Endodermal cell (in vitro differentiated cells): ENCODE data around the gene PRR16. TPM values are rescaled to one million over a fixed set of nuclear protein-coding genes. Genes with fewer than 3 reads are reported as not detected.

Source experiments
- DNase-seq: peaks from one replicate; pipeline ENCODE4 v3.0.0-alpha.2; 2017
- H3K27ac ChIP-seq: 2 replicates; pipeline ENCODE4 v1.5.1; 2013; ENCODE audit warnings: mild to moderate bottlenecking, low read depth, low read length, moderate library complexity
- H3K27me3 ChIP-seq: 2 replicates; pipeline ENCODE4 v1.6.1; 2013; ENCODE audit warnings: mild to moderate bottlenecking, low read length, moderate library complexity; ENCODE audit not compliant: insufficient read depth, control insufficient read depth, poor library complexity, severe bottlenecking
- H3K36me3 ChIP-seq: 2 replicates; pipeline ENCODE4 v1.7.0; 2013; ENCODE audit warnings: mild to moderate bottlenecking, low read length, moderate library complexity; ENCODE audit not compliant: control insufficient read depth, insufficient read depth
- H3K4me1 ChIP-seq: one replicate; pipeline ENCODE4 v1.7.0; 2013; ENCODE audit warnings: low read length; ENCODE audit not compliant: control insufficient read depth, insufficient read depth
- H3K4me3 ChIP-seq: 2 replicates; pipeline ENCODE4 v1.5.1; 2013; ENCODE audit warnings: mild to moderate bottlenecking, low read length, moderate library complexity
- H3K9ac ChIP-seq: 2 replicates; pipeline ENCODE4 v1.6.1; 2013; ENCODE audit warnings: mild to moderate bottlenecking, low read length, moderate library complexity; ENCODE audit not compliant: poor library complexity, severe bottlenecking; ENCODE audit errors: extremely low read depth
- H3K9me3 ChIP-seq: 2 replicates; pipeline ENCODE4 v1.6.1; 2013; ENCODE audit warnings: mild to moderate bottlenecking, low read length, moderate library complexity; ENCODE audit not compliant: control insufficient read depth
- H3K27ac Mint-ChIP-seq: 2 replicates; pipeline ENCODE4 v1.8.0; 2020; ENCODE audit warnings: mixed read lengths
- H3K27me3 Mint-ChIP-seq: 2 replicates; pipeline ENCODE4 v1.8.0; 2021; ENCODE audit warnings: mild to moderate bottlenecking, mixed read lengths; ENCODE audit not compliant: insufficient read depth
- H3K36me3 Mint-ChIP-seq: 2 replicates; pipeline ENCODE4 v1.8.0; 2020; ENCODE audit warnings: low read depth, mixed read lengths
- H3K4me1 Mint-ChIP-seq: 2 replicates; pipeline ENCODE4 v1.8.0; 2020; ENCODE audit warnings: mixed read lengths
- H3K4me3 Mint-ChIP-seq: 2 replicates; pipeline ENCODE4 v1.8.0; 2020; ENCODE audit warnings: mild to moderate bottlenecking, moderate library complexity, mixed read lengths
- H3K9me3 Mint-ChIP-seq: 2 replicates; pipeline ENCODE4 v1.8.0; 2020; ENCODE audit warnings: mild to moderate bottlenecking, mixed read lengths
- WGBS, 2 experiments: methylation state at CpG; one replicate each; pipeline versions ENCODE4 v1.1.5 to v1.1.7; 2013; ENCODE audit warnings: missing lambda C conversion rate in 2 of 2, mixed read lengths in 1 of 2; ENCODE audit not compliant: insufficient coverage in 1 of 2, insufficient read length in 1 of 2; 5-methylcytosine and 5-hydroxymethylcytosine counted together
- total RNA-seq, 2 donors: library from RNA; stranded (reverse); fragmentation: NEBNext Ultra II Directional in 1 of 2; extraction: Animal tissue kit (Norgen Biotek cat#: 25700) in 1 of 2; gene quantifications; 2 replicates in 1 of 2; 3 replicates in 1 of 2; pipeline ENCODE4 v1.2.1, GENCODE V29; 2021
- TF ChIP-seq, protein P1 (sequence below): fragments of 200-600 bp; sonication (generic); conservative IDR thresholded peaks from 2 replicates; pipeline ENCODE4 v1.5.0; 2021; ENCODE audit warnings: antibody characterized with exemption, mild to moderate bottlenecking

Gene PRR16
- total RNA-seq, 2 donors from 2014 or later, result 0.53 to 0.64 TPM

DNA sequence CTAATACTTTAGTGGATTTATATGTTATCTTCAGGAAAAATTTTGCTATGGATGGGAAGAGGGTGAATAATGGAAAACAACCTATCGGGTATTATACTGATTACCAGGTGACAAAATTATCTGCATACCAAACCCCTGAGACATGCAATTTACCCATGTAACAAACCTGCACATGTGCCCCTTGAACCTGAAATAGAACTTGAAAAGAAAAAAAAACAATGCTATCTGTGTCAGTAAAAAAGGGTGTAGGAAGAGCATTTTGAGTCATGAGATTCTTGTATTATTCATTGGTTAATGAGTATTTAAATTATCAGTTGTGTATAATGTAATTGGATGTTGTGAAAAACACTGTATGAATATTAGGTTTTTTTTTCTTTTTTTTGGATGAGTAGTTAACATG is 75.4 kb downstream of the PRR16 start:
- Mint-ChIP-seq H3K4me1 (no peaks in the 10 kb centered on the region), H3K4me3 (no peak overlapping the region), H3K9me3 (no peaks in the 10 kb centered on the region), H3K27me3 (no peaks in the 10 kb centered on the region), H3K36me3 (no peaks in the 10 kb centered on the region), H3K27ac (no peak overlapping the region)
- Histone ChIP-seq H3K27me3 (no peaks in the 10 kb centered on the region), H3K9me3 (no peaks in the 10 kb centered on the region), H3K27ac (no peak overlapping the region), H3K4me3 (no peak overlapping the region), H3K9ac (no peak overlapping the region), H3K36me3 (no peaks in the 10 kb centered on the region), H3K4me1 (no peaks in the 10 kb centered on the region)
- DNase-seq, result no peak
- WGBS, 2 experiments, result 76% methylated on average over 1 of the region's 1 CpG; no CpG with 5 or more reads in 1 of the 2 experiments
- TF ChIP-seq, protein P1, sequence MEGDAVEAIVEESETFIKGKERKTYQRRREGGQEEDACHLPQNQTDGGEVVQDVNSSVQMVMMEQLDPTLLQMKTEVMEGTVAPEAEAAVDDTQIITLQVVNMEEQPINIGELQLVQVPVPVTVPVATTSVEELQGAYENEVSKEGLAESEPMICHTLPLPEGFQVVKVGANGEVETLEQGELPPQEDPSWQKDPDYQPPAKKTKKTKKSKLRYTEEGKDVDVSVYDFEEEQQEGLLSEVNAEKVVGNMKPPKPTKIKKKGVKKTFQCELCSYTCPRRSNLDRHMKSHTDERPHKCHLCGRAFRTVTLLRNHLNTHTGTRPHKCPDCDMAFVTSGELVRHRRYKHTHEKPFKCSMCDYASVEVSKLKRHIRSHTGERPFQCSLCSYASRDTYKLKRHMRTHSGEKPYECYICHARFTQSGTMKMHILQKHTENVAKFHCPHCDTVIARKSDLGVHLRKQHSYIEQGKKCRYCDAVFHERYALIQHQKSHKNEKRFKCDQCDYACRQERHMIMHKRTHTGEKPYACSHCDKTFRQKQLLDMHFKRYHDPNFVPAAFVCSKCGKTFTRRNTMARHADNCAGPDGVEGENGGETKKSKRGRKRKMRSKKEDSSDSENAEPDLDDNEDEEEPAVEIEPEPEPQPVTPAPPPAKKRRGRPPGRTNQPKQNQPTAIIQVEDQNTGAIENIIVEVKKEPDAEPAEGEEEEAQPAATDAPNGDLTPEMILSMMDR, result no peak

DNA sequence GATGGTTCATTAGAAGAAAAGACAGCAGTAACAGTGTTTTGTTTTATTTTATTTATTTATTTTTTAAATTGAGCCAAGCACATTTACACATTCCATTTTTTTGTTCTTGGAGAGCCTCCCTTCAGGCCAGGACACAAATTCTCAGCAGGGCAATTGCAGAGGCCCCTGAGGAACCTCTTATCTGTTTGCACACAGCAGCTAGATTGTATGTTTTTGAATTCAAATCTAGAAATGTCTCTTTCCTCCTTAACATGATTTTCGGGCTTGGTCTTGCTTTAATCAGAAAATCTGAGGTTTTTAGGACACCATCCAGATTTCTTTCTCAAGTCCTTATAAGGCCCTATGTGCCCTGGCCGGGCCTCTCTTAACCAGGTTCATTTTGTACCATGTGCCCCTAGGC is 76.0 kb downstream of the PRR16 start:
- no peak for DNase-seq
- Mint-ChIP-seq H3K4me1 (no peaks in the 10 kb centered on the region), H3K36me3 (no peaks in the 10 kb centered on the region), H3K27me3 (no peaks in the 10 kb centered on the region), H3K27ac (no peak overlapping the region), H3K9me3 (no peaks in the 10 kb centered on the region), H3K4me3 (no peak overlapping the region)
- Histone ChIP-seq H3K9ac (no peak overlapping the region), H3K9me3 (no peaks in the 10 kb centered on the region), H3K4me3 (no peak overlapping the region), H3K27me3 (no peaks in the 10 kb centered on the region), H3K27ac (no peak overlapping the region), H3K36me3 (no peaks in the 10 kb centered on the region), H3K4me1 (no peaks in the 10 kb centered on the region)
- TF ChIP-seq, protein P1, result no peak
- WGBS, 2 experiments, result 84% methylated on average over 2 of the region's 2 CpGs; no CpG with 5 or more reads in 1 of the 2 experiments

DNA sequence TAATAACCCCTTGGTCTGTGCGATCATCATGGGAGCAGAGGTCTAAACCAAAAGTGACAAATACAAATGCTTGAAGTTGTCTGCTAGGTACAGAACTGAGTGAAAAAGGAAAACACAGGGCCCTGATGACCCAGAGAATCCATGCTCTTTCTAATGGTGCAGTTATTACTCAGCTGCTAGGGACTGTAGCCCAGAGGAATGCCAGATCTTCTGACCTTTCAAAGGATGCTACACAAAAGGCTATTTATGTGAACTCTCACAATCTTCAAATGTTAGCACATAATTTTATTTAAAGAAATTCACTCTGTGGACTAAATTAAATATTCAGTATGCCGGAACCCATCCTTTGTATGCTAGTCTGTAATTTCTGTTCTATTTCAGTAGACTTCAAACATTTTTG is 79.9 kb downstream of the PRR16 start:
- Histone ChIP-seq H3K9ac (no peak overlapping the region), H3K27me3 (no peaks in the 10 kb centered on the region), H3K4me1 (no peaks in the 10 kb centered on the region), H3K27ac (no peak overlapping the region), H3K36me3 (no peaks in the 10 kb centered on the region), H3K9me3 (no peaks in the 10 kb centered on the region), H3K4me3 (no peak overlapping the region)
- TF ChIP-seq, protein P1, result no peak
- no peaks in the 10 kb centered on the region for H3K4me1 Mint-ChIP-seq
- no peaks in the 10 kb centered on the region for H3K27me3 Mint-ChIP-seq
- no peak overlapping the region for H3K4me3 Mint-ChIP-seq
- H3K36me3 Mint-ChIP-seq, result no peaks in the 10 kb centered on the region
- H3K9me3 Mint-ChIP-seq, result no peaks in the 10 kb centered on the region
- DNase-seq, result no peak
- 95 to 100% methylated on average over 1 to 2 of the region's 2 CpGs for WGBS, 2 experiments
- no peak overlapping the region for H3K27ac Mint-ChIP-seq
